ENCODE results near the gene FHOD3.

Gene FHOD3

DNA sequence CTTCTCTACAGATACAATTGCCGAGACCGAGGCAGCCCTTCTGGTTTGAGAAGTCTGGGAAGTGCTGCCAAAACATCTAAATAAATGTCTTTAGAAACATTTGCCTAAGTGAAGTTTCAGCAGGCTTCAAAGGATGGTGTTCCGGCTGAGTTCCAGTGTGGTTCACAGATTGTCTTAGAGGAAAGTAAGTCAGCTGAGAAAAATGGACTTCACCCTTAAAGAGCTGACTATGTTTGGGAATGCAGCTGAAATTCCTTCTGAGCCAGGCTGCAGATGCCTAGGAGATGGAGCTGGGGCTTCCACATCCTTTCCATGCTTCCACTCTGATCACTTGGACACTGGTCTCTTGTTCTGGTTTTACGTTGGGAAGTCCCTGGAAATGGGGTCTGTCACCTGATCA lies 83.6 kb downstream of the FHOD3 start:
- DNase-seq (ENCODE audit: low read depth in 2 of 2), result no peak

DNA sequence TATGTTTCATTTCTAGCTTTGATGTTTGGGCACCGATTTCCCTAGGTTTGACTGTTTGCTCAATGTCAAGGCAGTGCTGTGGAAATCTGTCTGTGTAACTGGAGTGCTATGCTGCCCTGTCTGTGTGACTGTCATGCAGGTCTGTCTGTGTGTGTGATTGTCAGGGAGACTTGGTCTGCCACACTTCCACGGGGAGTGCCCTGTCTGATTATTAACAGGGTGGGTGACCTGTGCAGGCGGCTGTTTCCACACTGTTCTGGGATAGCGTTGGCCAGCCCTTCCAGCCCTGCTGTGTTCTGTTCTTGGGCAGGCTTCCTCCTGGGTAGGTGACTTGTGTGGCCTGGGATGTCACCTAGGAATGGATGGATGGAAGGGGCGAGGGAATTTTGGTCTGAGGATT lies 85.3 kb downstream of the FHOD3 start:
- DNase-seq (ENCODE audit: low read depth in 2 of 2), result no peak

DNA sequence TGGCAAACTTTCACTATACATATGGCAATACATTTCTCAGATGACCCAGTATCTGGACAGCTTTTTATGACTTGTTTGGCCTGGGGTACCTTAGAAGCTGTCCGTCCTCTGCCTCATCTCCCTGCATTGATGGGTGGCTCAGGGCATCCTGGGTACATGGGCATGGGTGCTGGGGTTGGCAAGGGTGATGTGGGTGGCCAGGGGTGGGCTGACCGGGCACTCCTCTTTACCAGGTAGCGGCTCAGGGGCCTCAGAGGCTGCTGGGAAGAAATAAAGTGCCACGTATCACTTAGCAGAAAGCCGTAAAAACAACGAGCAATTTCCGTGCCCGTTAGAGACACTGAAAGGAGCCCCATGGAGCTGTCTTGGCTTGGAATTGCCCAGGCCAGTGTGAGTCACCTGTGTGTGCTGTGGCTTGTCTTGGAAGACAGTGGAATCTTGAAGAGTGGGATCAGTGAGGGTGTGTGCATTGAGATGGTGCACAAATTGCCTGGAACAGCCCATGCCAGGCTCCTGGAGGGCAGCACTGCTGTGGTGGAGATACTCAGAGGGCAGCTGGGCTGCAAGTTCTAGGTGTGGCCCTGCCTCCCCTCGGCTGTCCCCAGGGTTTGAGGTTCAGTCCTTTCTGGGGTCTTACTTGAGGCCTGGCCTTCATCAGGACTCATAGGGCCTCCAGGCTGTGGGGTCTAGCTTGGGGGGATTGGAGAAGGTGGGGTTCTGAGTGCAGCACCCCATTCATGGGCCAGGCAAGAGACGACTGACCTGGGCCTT lies 88.8 kb downstream of the FHOD3 start:
- no peak for DNase-seq (ENCODE audit: low read depth in 2 of 2)

DNA sequence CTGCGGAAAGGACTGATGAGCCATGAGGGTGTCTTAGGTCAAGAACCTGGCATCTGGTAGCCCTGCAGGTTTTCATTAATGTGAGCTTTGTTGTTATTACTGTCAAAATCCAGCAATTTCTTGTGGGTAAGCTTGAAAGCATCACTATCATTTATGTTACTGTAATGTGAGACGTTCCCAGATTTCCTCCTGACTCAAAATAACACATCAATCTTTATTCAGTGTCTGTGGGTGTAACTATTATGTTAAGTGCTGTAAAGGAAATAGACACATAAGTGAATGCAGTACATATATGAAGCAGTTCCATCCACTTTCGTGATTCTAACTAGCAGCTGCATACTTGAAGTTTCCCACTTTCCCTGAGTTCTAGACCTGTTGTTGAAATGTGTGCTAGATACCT lies 89.8 kb downstream of the FHOD3 start:
- no peak for DNase-seq (ENCODE audit: low read depth in 2 of 2)

DNA sequence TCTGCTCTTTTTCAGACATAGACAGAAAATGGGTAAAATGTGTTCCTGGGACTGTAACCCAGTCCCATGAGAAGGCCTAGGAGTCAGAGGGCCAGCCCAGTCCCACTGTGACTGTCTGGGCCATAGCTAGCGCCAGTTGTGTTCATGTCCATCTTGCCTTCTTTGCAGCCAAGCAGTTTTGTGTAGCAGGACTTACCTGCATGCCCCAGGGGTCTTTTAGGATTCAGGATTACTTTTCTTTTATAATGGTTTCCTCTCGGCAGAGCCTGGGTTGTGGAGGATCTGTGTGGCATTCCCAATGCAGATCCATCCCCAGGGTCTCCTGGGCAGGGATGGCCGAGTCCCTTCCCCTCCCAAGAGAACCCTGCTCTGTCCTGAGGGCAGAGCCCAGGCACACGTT lies 90.8 kb downstream of the FHOD3 start:
- DNase-seq (ENCODE audit: low read depth in 2 of 2), result no peak

DNA sequence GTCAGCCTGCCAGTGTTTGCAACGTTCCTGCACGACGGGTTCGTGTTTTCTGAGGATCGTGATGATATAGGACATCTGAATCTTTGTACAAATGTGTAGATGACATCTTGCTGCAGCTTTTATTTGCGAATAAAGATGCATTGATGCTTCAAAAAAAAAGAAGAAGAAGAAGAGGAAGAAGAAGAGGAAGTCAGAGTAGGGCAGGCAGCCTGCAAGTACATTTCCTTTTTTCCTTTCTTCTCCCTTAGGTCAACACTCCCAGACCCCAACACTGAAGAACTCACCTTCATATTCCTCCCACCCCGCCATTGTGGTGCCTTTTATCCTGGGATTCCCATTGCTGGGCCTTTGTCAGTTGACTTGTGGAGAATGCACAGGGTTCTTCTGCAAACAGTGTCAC lies 91.5 kb downstream of the FHOD3 start:
- no peak for DNase-seq (ENCODE audit: low read depth in 2 of 2)

DNA sequence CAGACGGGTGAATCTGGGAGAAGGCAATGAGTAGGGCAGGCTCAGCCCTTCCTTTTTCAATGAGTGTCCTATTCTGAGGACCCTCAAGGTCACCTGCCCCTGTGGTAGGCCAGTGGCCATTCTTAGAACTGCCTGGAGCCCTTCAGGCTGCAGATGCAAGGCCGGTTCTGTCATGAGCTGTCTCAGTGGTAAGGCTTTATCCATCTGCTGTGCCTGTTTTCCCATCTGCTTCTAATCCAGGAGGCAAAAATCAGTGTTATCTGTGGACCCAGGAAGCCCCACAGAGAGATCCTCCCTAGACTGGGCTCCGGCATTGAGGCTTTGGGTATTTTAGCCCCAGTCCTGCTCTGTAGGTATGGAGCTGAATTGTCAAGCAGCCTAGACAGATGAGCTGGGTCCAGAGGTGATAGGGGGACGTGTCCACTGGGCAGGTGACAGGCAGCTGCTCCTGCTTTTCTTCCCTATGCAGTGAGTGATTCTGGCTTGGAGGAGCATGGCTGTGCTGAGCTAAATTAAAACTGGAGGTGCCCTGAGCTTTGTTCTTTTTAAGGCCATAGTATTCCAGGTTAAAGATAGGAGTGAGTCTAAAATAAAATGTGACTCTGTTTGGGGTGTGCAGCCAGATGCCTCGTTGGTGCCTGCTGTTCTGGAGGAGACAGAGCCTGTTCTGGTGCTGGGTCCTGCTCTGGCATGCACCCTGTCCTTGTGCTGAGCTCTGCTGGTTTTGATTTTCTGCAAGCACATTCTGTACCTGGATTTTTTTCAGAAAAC lies 92.5 kb downstream of the FHOD3 start:
- no peak for DNase-seq (ENCODE audit: low read depth in 2 of 2)

DNA sequence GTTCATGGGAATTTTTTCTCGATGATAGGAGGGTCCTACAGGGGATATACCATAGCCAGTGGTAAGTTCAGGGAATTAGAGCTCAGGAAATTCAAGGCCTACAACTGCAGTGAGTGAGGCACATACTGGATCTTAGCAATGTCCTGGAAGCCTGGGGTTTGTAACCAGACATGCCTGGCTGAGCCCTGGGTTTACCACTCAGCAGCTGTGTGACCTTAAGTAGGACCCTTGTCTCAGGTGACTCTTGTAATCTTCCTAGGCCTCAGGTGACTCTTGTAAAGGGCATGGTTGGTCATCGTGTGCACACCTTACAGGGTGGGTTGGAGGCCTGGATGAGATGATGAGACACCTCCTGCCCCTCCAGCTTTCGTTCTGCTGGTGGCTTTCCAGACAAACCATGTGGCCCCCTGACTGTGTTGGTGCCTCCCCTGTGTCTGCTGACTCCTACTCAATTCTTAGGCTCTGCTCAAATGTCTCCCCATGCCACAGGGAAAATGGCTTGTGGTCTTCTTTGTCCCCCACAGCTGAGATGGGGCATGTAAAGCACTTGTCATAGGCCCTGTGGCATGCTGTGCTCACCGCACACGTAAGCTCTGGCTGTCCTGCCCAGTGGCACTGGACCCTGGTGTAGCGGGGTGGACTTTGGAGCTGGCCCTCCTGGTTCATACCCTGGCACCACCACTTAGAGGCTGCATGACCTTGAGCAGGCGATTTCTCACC lies 94.1 kb downstream of the FHOD3 start:
- DNase-seq (ENCODE audit: low read depth in 2 of 2), result no peak

DNA sequence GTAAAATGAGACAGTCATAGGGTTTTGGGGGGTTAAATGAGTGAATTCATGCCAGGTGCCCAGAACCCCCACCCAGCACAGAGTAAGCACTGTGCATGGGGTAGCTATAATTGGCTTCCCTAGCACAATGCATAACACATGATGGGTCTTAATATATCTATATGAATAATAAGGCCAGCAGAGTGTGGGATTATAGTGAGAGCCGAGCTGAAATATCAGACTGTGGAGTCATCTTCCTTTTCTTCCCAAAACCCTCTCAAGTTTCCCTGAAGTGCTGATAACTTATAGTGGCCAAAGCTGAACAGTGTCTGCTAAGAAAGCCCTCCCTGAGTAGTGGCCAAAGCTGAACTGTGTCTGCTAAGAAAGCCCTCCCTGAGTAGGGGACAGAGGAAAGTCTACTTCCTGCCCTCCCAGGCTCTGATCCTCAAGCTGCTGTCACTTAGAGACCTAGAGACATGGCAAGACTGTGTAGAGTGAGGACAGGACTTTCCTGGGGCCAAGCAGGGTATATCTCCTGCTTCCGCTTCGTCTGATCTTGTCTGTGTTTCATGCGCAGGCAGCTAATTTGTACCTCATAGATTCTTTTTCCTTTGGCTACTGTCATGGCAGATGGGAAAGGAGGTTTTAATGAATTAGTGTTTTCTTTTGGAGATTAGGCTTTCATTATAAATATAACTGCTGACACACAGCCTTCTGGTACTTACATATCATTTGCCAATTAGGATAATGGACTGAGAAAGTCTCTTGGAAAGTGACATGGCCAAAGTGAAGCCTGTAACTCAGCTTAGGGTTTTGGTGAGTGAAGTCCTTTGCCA lies 94.9 kb downstream of the FHOD3 start:
- DNase-seq (ENCODE audit: low read depth in 2 of 2), result no peak

DNA sequence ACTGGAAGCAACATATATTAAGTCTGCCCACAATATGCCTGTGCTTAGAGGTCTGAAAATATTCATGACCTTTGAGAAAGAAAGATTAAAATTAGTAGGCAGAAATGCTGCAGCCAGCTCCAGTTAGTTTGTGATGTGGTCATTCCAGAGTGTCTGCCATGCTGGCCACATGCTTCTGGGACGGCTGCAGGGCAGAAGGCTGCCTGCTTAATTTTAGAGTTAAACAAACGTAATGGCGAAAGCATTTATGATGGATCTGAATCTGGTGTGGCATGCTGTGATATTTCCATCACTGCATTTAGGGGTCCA lies 95.4 kb downstream of the FHOD3 start:
- no peak for DNase-seq (ENCODE audit: low read depth in 2 of 2)

DNA sequence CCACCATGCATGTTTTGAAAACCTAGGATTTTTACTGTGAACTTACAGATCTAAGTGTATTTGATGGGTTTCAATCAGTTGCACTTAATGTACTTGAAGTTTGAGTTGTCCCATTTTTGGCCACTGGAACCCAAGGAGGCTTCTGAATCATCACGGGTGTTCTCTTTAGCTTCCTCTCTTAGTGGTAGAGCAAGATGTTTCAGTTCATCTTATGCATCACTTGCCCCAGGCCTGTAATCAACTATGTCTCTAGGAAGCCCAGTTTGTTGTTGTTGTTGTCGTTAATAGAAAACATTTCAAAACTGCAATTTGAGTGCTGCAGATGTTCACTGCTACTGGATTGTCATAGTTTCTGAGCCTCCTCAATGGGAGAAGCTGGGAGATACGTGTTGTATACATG lies 97.0 kb downstream of the FHOD3 start:
- no peak for DNase-seq (ENCODE audit: low read depth in 2 of 2)

DNA sequence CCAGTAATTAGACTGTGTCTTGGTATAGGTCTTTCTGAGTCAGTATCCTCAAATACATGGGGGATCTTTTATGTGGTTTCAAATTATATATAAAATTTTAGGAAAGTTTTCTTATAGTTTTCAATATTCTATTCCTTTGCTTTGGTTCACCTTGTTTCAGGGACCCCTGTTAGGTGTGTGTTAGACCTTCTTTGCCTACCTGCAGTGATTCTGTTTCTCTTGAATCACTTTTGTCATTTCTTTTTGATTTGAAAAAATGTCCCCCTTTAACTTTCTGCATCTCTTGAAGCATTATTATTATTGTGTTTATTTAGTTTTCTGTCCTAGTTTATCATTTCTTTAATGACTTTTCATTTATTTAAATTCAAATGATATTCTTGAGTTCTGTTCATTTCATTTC lies 98.7 kb downstream of the FHOD3 start:
- DNase-seq (ENCODE audit: low read depth in 2 of 2), result no peak

DNA sequence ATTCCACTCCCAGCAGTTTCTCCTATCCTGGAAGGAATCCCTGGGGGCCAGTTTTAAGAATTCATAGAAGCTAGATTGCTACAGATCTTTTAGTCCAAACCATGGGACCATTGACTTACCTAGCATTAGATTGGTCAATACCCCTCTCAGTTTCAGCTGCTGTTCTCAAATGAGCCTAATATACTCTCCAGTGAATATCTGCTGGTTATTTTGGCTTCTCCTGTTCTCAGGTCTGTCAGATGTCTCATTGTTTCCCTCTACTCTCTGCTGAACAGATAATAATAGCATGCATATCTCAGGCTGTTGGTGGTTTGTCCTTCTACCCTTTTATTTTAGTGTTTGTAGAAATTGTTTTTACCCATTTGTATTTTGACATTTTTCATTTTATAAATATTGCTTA lies 99.5 kb downstream of the FHOD3 start:
- no peak for DNase-seq (ENCODE audit: low read depth in 2 of 2)

DNA sequence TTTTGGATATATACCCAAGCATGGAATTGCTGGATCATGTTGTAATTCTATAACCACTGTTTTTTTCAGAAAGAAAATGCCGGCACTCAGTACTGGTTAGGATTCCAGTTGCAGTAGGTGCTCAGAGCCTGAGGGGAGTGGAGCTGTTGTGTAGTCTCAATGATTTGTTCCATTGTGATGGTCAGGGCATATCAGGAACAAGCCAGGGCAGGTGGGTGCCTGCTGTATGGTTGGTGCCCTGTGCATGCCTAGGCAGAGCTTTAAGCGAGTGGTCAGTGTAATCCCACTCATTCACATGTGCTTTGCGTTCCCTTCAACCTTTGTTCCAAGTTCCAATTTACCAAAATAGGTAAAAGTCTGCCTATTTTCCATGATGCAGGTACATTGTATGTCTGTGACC lies 100.9 kb downstream of the FHOD3 start:
- no peak for DNase-seq (ENCODE audit: low read depth in 2 of 2)

DNA sequence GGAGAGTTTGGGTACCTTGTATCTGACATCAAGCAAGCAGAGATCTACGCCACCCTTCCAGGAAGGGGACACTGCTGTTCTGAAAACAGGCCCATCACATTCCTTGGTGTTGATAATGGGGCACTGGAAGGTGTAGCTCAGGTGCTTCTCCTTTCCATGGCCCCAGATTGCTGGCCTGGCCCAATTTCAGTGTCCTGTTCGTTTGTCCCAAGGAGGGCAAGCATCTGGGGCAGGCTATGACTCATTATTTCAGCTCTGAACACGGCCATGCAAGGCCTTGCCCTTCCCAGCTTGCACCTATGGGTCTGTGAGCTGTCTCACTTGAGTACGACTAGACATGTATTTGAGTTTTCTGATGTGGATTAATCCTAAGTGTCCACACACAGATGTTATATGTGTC lies 101.5 kb downstream of the FHOD3 start:
- no peak for DNase-seq (ENCODE audit: low read depth in 2 of 2)

DNA sequence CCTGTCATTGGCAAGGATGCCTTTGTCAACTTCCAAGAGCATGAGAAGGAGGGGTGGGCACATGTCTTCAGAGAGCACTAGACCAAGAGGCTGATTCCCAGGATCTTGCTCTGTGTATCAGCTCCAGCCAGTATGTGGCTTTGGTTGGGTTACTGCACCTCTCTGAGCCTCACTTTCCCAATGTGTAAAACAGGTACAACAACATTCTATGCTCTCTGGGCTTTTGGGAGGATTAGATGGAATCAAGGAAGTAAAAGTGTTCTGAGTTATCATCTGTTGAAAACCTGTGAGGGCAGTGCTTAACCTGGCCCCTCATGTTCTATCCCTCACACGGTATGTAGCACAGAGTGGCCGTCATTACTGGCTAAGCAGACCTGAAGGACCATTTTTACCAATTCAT lies 103.9 kb downstream of the FHOD3 start:
- DNase-seq (ENCODE audit: low read depth in 2 of 2), result no peak

DNA sequence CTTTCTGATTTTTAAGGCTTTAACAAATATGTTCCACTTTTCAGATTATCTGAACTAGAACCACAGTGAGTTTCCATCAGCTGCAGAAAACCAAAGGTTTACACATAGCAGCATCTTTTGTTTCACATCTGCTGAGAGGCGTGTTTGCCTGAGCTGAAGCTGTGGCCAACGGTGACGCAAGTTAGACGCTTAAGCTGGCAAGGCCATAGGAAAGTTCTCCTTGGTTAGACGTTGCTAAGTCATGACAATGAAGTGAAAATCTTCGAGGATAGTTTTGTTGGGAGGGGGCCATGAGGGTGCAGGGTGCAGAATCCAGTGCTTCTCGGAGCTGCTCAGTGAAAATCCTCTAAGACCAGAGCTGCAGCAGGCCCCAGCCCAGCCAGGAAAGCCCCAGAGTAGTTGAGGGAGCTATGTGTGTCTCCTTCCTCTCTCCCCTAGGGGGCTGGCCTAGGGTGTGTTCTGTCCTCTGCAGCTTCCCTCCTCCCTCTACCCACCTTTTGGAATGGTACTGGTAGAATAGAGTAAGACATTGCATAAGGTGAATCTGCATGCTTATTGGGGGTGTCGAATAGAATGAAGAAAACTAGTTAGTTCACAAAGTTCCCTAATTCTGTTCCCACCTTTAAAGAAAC lies 105.4 kb downstream of the FHOD3 start:
- no peak for DNase-seq (ENCODE audit: low read depth in 2 of 2)

DNA sequence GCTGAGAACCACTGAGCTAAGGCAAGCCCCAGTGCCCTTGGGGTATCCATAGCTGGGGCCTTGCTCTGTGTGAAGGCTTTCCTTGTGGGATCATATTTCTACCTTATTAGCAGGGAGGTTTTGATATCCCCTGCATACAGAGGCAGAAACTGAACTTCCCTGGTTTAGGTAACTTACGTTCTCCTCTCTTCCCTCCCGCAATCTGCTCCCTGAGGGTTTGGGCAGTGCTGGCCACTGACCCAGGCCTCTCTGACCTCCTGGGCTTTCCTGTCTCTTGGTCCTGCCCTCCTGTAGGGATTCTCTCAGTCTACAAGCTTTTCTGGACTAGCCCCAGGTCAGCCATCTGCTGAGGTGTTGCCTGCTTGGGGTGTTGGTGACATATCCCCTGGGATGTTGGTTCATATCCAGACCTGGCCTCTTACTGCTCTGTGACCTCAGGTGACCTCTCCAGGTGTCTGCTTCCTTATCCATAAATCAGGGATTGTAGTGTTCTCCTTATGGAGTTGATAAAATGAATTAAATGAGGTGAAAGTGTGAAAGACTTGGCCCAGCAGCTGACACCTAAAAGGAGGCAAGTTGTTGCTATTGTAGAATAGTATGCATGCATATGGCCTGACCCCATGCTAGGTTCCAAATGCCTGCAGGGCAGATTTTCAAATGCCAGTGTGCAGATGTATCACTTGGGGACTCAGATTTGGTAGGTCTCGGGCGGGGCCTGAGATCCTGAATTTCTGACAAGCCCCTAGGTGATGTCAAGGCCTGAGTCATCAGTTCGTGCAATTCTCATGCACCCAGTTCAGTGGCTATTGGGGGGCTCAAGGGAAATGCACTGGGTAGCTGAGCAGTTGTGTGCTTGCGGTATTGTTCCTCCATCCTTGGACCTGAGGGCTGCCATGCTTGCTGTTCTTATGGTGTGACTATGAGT lies 106.6 kb downstream of the FHOD3 start:
- no peak for DNase-seq (ENCODE audit: low read depth in 2 of 2)

DNA sequence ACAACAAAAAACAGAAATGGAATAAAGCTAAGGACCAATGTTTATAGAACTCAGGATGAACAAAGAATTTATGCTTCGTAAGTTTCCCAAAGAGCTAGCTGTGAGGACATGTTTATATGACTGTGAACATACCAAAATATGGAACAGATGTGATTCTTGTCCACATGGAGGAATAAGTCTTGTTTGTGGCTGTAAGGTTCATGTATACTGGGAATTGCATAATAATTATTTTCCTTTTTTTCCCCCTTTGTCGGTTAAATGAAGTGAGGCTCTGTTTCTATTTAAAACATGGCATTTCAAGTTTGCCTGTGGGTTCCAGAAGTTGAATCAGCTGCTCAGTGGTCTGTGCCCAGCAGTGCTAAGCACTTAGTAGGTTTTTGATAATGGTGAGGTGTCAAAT lies 108.1 kb downstream of the FHOD3 start:
- DNase-seq (ENCODE audit: low read depth in 2 of 2), result no peak

DNA sequence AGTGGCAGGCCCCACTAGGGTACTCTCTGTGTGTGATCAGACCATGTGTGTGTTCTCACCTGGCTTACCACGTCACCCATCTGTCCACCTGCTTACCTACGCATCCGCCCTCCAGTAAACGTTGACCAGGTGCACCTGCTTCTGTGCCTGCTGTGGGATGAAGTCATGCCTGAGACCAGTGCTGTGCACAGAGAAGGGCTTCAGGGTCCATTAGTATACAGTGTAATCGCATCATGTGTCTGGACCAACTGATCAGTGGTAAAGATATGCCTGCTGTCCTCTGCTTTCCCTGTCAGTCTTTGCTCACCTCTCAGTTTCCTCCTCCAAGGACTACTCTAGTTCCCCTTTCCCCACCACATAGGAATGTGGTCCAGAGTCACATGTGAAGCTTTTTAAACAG lies 109.3 kb downstream of the FHOD3 start:
- DNase-seq (ENCODE audit: low read depth in 2 of 2), result no peak

DNA sequence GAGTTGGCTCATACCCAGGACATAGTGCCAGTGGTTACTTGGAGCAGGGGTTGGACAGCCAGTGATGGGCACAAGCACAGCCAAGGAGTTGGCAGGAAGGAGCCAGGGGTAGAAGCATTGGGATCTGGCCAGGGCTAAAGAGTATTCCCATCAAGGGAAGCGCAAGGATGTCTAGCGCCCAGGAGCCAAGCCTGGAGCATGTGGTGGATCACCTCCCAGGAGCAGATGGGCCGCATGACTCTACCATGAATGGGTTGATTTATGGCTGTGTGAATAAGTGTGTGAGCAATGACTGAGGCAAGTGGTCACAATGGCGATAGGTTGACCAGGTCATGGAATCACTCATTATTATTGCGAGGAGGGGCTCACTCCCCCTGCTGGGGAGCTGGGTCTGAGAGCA lies 111.1 kb downstream of the FHOD3 start:
- DNase-seq (ENCODE audit: low read depth in 2 of 2), result no peak

All from stimulated activated CD8-positive, alpha-beta memory T cell treated with anti-CD3 and anti-CD28 coated beads, Interleukin-7, amount 100 ng/mL, for 4 hours (primary cell).